HTERT RPE-1 (cell line): ENCODE results near the gene PADI1.

ENCODE experiments used
- in situ Hi-C: fragments of 300-500 bp; cut with MboI; formaldehyde crosslinking; loops from 4 replicates; pipeline ENCODE4 v1.14.3; 2020; ENCODE audit warnings: low sequenced_read_pairs

The PADI1 gene

GRCh38 chr1:17265950-17266349, 61.0 kb downstream of the PADI1 start:
- in situ Hi-C loops: no loop called here

- in situ Hi-C loops: no loop called here
These were observed 66.2 kb downstream of the PADI1 start for GRCh38 chr1:17270891-17271765.

GRCh38 chr1:17272066-17272465, 67.1 kb downstream of the PADI1 start:
- in situ Hi-C loops: no loop called here

- in situ Hi-C loops: no loop called here
These were observed 67.7 kb downstream of the PADI1 start for GRCh38 chr1:17272646-17273045.

DNA sequence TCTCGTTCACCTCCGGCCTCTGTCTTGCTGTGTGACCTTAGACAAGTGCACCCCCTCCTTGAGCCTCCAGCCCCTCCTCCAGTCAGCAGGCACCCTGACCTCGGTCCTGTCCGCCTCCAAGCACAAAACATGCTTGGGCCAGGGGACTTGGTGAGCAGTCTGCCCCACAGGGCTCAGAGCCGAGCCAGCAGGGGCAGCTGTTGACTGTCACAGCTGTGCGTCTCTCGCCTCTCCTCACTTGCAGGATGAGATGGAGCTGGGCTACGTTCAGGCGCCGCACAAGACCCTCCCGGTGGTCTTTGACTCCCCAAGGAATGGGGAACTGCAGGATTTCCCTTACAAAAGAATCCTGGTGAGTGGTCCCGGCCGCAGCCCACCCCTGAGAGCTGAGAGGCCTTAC, 68.2 kb downstream of the PADI1 start:
- in situ Hi-C loops: no loop called here

GRCh38 chr1:17274186-17275170, 69.5 kb downstream of the PADI1 start:
- in situ Hi-C loops: no loop called here

GRCh38 chr1:17276568-17276967, 71.6 kb downstream of the PADI1 start:
- in situ Hi-C loops: no loop called here

DNA sequence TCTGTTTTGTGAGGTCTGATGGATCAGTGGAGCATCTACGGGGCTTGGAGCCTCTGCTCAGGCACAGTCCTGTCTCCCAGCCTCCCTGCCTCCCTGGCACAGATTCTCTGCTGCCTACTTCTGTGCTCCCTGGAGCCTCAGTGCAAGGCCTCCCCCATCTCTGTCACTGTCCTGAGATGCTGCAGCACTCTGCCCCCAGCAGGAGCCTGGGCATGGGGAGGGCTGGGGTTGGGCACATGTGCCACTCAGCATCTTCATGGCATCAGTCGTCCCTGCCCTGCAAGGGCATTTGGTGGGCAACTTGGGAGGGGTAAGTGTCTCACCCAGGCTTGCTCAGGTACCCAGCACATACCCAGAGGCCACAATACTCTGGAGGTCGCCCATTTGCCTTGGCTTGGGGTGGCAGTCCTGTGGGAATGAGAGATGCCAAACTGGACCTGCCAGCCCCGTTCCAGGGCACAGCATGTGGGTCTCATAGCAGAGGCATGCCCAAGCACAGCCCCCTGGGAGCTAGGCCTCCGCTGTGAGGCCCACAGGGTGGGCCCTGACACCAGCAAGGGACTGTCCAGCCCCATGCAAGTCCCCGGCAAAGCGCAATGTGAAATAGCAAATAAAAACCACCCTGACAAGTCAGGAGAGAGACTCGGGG, 72.7 kb downstream of the PADI1 start:
- in situ Hi-C loops: no loop called here

GRCh38 chr1:17278996-17279830, 74.3 kb downstream of the PADI1 start:
- in situ Hi-C loops: no loop called here

GRCh38 chr1:17280436-17280835, 75.5 kb downstream of the PADI1 start:
- in situ Hi-C loops: no loop called here

- in situ Hi-C loops: no loop called here
These were observed 76.0 kb downstream of the PADI1 start for GRCh38 chr1:17280894-17281293.

- in situ Hi-C loops: no loop called here
These were observed 76.8 kb downstream of the PADI1 start for GRCh38 chr1:17281775-17282181.

- in situ Hi-C loops: no loop called here
These were observed 77.9 kb downstream of the PADI1 start for GRCh38 chr1:17282836-17283235.

- in situ Hi-C loops: no loop called here
These were observed 81.7 kb downstream of the PADI1 start for GRCh38 chr1:17286646-17287045.

DNA sequence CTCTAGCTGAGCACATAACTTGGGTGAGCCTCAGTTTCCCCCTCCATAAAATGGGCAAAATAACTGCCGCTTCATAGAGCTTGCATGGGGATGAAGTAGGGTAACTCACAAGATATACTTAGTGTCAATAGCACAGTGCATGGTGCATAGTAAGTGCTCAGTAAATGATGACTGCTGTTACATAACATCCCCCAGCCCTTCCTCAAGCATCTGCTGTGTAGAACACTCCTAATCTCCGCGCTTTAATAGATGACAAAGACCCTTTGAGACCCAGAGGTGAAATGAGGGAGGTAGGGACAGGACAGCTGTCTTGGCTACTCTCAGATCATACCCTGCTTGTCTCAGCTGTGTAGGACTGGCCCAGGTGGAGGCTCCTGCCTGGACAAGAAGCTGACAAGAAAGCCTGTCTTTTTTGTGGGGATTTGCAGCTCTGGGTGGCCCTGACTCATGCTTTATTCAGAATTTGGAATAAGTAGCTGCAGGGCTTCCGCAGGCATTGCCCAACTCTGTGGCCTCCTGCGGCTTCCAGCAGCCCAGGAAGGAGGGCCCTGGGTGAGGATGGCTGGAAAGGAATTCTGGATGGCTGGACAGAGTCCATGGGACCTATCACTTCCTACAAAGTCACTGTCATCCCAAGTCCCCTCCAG, 82.3 kb downstream of the PADI1 start:
- in situ Hi-C loops: no loop called here

DNA sequence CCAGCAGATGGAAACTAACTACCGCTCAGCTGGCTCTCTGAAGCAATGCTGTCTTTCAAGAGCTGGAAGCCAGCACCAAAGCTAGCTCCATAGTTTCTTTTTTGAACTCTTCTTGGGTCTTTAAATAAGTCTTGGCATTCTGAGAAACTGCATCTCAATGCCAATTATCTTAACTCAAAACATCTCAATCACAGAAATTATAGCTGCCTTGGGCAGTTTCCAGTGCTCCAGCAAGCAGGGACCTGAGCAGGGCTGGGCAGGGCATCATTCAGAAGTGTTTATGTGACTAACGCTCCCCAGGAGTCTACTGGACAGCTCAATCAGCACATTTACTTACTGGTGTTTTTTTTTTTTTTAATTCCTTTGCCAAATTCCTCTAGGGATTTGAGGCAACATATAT, 84.8 kb downstream of the PADI1 start:
- in situ Hi-C loops: no loop called here

- in situ Hi-C loops: no loop called here
These were observed 85.6 kb downstream of the PADI1 start for GRCh38 chr1:17290553-17290952.

- in situ Hi-C loops: no loop called here
These were observed 87.6 kb downstream of the PADI1 start for GRCh38 chr1:17292299-17293160.
